ENCODE measurements around the gene ZFP62.

The ZFP62 gene

GRCh38 chr5:180810210-180810958 is 50.7 kb downstream of the ZFP62 start:
- DNase-seq: peak; percentile 95 to 98
- peak overlapping the region; percentile 59 to 85 for H3K4me3 ChIP-seq
- TF ChIP-seq, protein P1, sequence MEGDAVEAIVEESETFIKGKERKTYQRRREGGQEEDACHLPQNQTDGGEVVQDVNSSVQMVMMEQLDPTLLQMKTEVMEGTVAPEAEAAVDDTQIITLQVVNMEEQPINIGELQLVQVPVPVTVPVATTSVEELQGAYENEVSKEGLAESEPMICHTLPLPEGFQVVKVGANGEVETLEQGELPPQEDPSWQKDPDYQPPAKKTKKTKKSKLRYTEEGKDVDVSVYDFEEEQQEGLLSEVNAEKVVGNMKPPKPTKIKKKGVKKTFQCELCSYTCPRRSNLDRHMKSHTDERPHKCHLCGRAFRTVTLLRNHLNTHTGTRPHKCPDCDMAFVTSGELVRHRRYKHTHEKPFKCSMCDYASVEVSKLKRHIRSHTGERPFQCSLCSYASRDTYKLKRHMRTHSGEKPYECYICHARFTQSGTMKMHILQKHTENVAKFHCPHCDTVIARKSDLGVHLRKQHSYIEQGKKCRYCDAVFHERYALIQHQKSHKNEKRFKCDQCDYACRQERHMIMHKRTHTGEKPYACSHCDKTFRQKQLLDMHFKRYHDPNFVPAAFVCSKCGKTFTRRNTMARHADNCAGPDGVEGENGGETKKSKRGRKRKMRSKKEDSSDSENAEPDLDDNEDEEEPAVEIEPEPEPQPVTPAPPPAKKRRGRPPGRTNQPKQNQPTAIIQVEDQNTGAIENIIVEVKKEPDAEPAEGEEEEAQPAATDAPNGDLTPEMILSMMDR (IDR thresholded peaks at IDR 0.05): no peak
- intact Hi-C loops (cut with DNase I; ENCODE audit: low total_unique reads): loop anchor here (5.0 kb wide), 1 partner anchor 437 kb away; no protein-coding TSS in a partner anchor
- no peaks in the 10 kb centered on the region for H3K9me3 ChIP-seq
- no peaks in the 10 kb centered on the region for H3K36me3 ChIP-seq
- peaks cover 0 to 48% (median 38%) of the 10 kb centered on the region in 4 donors for H3K4me1 ChIP-seq
- H3K27ac ChIP-seq: peak overlapping the region; percentile 92 to 96
- no peaks in the 10 kb centered on the region for H3K27me3 ChIP-seq

DNA sequence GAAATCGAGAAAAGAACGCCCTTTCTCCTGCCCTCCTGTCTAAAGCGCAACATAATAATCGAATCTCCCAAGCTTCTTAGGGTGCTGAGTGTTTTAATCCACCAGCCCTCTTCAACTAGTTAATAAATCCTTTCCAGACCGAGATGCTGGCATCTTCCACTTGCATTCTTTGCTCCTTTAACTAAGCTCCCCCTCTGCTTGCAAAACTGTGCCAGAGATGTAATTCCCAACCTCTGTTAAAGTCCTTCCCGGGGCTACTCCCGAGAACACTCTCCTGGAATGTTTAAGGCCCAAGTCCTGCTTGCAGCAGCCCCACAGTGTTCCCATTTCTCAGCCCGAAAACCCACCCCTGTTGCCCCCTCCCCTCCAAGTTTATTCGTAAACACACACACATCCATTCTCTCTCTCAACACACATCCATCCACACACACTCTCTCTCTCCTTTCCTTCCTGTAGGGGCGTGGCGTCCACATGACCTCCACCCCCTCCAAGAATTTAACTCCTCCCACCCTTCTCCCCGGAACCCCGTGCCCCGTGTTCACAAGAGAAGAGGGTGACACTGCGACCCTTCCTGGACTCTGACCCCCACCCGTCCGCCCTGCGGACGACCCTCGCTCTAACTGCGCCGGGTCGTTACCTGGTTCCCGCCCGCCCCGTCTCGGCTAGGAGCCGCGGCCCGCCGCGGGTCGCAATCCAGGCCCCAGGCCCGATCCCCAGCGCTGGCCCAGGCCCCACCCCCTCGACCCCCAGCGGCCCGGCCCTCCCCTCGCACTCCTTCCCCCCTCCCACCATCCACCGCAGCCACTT is 51.5 kb downstream of the ZFP62 start:
- Histone ChIP-seq H3K9me3 (no peaks in the 10 kb centered on the region), H3K36me3 (no peaks in the 10 kb centered on the region), H3K27ac (peak overlapping the region; percentile 92 to 96), H3K27me3 (no peaks in the 10 kb centered on the region), H3K4me1 (peaks cover 0 to 56% (median 42%) of the 10 kb centered on the region in 4 donors), H3K4me3 (peak overlapping the region; percentile 59 to 85)
- TF ChIP-seq, protein P1 (IDR thresholded peaks at IDR 0.05): no peak
- peak; percentile 92 to 96 for DNase-seq
- intact Hi-C loops (cut with DNase I; ENCODE audit: low total_unique reads): loop anchor here (5.0 to 10.0 kb wide), 3 partner anchors 375 to 1255 kb away; partner anchors contain the start of gene RUFY1

DNA sequence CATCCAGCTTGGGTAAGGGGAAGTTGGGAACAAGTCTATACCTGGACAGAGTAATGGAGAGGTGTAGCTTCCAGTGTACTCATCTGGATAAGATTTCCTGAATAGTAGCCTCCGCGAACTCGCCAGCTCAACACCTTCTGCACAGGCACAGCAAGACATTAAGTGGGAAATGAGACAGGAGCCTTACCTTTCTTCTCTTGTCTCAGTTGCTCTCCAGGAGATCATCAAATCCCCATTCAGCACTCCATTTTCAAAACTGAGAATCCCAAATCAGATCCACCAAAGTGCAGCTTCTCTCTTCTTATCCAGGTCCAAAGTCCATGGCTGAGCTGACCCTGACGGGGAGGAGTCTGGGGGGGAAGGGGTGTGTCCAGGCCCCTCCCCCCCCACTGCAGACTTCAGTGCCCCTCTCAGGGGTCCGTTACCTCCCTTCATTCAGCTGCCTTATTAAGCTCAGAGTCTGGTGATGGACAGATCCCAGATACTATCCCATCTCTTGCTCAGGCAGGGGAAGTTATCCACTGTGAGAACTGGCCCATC is 52.5 kb downstream of the ZFP62 start:
- Histone ChIP-seq H3K9me3 (no peaks in the 10 kb centered on the region), H3K4me1 (peaks cover 0 to 67% (median 51%) of the 10 kb centered on the region in 4 donors), H3K27ac (peak overlapping the region; percentile 92 to 96), H3K27me3 (no peaks in the 10 kb centered on the region), H3K36me3 (no peaks in the 10 kb centered on the region), H3K4me3 (peak overlapping the region; percentile 59 to 85)
- intact Hi-C loops (cut with DNase I; ENCODE audit: low total_unique reads): loop anchor here (10.0 kb wide), 2 partner anchors 376 to 1254 kb away; partner anchors contain the start of gene RUFY1
- TF ChIP-seq, protein P1 (IDR thresholded peaks at IDR 0.05): no peak
- peak; percentile 18 to 62 for DNase-seq

DNA sequence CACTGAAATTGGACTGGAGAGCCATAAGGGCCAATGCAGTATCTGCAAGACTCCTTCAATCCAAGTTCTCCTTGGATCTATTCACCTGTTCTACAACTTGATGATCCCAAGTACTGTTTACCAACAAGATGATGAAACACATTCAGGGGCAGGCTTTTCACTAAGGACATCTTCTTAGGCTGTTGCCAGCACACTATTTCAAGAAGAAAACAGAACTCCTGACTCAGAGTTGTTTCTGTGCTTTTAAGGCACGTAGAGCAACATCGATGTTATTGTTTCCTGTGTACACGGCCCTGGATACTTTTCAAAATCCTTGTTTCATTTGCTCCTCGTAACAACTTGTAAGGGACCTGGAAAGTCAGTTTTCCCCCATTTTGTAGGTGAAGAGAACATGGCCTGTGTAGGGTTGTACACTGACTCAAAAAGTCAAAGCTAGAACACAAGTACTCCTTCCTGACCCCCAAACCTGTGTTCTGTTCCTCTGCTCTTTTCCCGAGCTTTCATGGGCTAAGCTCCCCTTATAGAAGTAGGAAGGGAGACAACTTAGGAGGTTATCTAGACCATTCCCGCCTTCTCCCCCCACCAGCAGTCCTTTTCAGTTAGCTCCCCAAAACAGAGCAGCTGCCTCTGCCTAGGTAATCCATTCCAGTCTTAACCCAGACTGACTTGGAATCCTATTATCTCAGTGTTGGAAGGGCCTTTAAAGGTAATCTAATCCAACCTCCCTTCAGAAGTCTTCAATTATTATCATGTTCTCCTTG is 53.2 kb downstream of the ZFP62 start:
- no peaks in the 10 kb centered on the region for H3K9me3 ChIP-seq
- peaks cover 0 to 74% (median 57%) of the 10 kb centered on the region in 4 donors for H3K4me1 ChIP-seq
- no peaks in the 10 kb centered on the region for H3K27me3 ChIP-seq
- H3K36me3 ChIP-seq: no peaks in the 10 kb centered on the region
- intact Hi-C loops (cut with DNase I; ENCODE audit: low total_unique reads): loop anchor here (10.0 kb wide), 2 partner anchors 377 to 1253 kb away; partner anchors contain the start of gene RUFY1
- TF ChIP-seq, protein P1 (IDR thresholded peaks at IDR 0.05): no peak
- peak overlapping the region; percentile 59 to 85 for H3K4me3 ChIP-seq
- peak overlapping the region; percentile 92 to 96 for H3K27ac ChIP-seq
- DNase-seq: peak in 1 of 2 donors; percentile 10

DNA sequence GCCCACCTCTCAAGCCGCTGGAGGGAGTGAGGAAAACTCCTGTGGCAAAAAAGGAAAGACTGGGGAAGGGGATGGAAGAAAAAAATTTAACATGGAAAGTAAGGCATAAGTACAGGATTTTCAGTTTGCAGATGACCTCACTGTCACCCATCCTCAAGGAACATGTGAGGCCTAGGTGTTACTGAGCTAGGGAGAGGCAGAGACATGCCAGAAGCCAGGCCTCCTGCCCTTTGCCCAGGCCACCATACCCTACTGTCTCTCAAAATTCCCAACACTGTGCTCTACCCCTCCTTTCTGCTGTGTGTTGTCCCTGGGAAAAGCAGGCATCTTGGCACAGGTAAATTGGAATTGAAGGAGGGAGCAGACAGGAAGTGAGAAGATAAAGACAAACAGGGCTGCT is 54.0 kb downstream of the ZFP62 start:
- H3K27ac ChIP-seq: peak overlapping the region; percentile 92 to 96
- H3K4me3 ChIP-seq: peak overlapping the region; percentile 1 to 85
- H3K9me3 ChIP-seq: no peaks in the 10 kb centered on the region
- H3K36me3 ChIP-seq: no peaks in the 10 kb centered on the region
- intact Hi-C loops (cut with DNase I; ENCODE audit: low total_unique reads): loop anchor here (10.0 kb wide), 2 partner anchors 378 to 1252 kb away; partner anchors contain the start of gene RUFY1
- TF ChIP-seq, protein P1 (IDR thresholded peaks at IDR 0.05): no peak
- DNase-seq: no peak
- H3K27me3 ChIP-seq: no peaks in the 10 kb centered on the region
- H3K4me1 ChIP-seq: peaks cover 0 to 74% (median 57%) of the 10 kb centered on the region in 4 donors
